Measurements from ENCODE around the gene ZNF117.
"Not testable (repeated sequence)": the region's sequence is repeated elsewhere in the genome, so short reads cannot be mapped to it uniquely, and the experiment has no call there.

ZNF117 gene

GRCh38 chr7:64938540-64938939 lies 52.3 kb downstream of the ZNF117 start:
- H4K20me1 ChIP-seq (ENCODE audit: insufficient read depth, low read length, poor library complexity, severe bottlenecking): no peaks in the 10 kb centered on the region
- H3K4me3 ChIP-seq (ENCODE audit: low read length, poor library complexity, severe bottlenecking): no peak overlapping the region
- no peaks in the 10 kb centered on the region for H3K36me3 ChIP-seq (ENCODE audit: insufficient read depth, low read length)
- no peaks in the 10 kb centered on the region for H3K27me3 ChIP-seq (ENCODE audit: insufficient read depth, low read length, poor library complexity, severe bottlenecking)
- no peak overlapping the region for H2AFZ ChIP-seq (ENCODE audit: low read length)
- no peaks in the 10 kb centered on the region for H3F3A ChIP-seq (ENCODE audit: low read depth)
- no peak for TF ChIP-seq EZH2phosphoT487 (IDR thresholded peaks at IDR 0.05; ENCODE audit: borderline replicate concordance)
- no peak for TF ChIP-seq CTCF (conservative IDR thresholded peaks at IDR 0.05; ENCODE audit: low read length)
- H3K4me2 ChIP-seq (ENCODE audit: low read depth, low read length, poor library complexity, severe bottlenecking): no peak overlapping the region
- H3K79me2 ChIP-seq (ENCODE audit: insufficient read depth, low read length): no peaks in the 10 kb centered on the region
- H3K9me3 ChIP-seq (ENCODE audit: insufficient read depth, low read depth, low read length): no peaks in the 10 kb centered on the region
- H3K9ac ChIP-seq (ENCODE audit: low read depth, low read length, poor library complexity, severe bottlenecking): no peak overlapping the region
- H3K9me2 ChIP-seq (replicated peaks; ENCODE audit: low read depth, low read length): no peaks in the 10 kb centered on the region
- H3K4me1 ChIP-seq (ENCODE audit: insufficient read depth, low read length, poor library complexity, severe bottlenecking): no peaks in the 10 kb centered on the region

GRCh38 chr7:64934478-64934877 lies 56.4 kb downstream of the ZNF117 start:
- Histone ChIP-seq H3K9me3 (ENCODE audit: insufficient read depth, low read depth, low read length) (0 out of 2 replicates have a peak, but pooled peaks cover 3% of the 10 kb centered on the region), H3K4me2 (ENCODE audit: low read depth, low read length, poor library complexity, severe bottlenecking) (no peak overlapping the region), H3K4me1 (ENCODE audit: insufficient read depth, low read length, poor library complexity, severe bottlenecking) (no peaks in the 10 kb centered on the region), H2AFZ (ENCODE audit: low read length) (no peak overlapping the region), H3K79me2 (ENCODE audit: insufficient read depth, low read length) (no peaks in the 10 kb centered on the region), H3F3A (ENCODE audit: low read depth) (no peaks in the 10 kb centered on the region), H4K20me1 (ENCODE audit: insufficient read depth, low read length, poor library complexity, severe bottlenecking) (no peaks in the 10 kb centered on the region), H3K4me3 (ENCODE audit: low read length, poor library complexity, severe bottlenecking) (no peak overlapping the region), H3K9ac (ENCODE audit: low read depth, low read length, poor library complexity, severe bottlenecking) (no peak overlapping the region), H3K9me2 (replicated peaks; ENCODE audit: low read depth, low read length) (no peaks in the 10 kb centered on the region), H3K36me3 (ENCODE audit: insufficient read depth, low read length) (no peaks in the 10 kb centered on the region; the same call in none of the 2 replicates), H3K27me3 (ENCODE audit: insufficient read depth, low read length, poor library complexity, severe bottlenecking) (no peaks in the 10 kb centered on the region)
- TF ChIP-seq EZH2phosphoT487 (IDR thresholded peaks at IDR 0.05; ENCODE audit: borderline replicate concordance): no peak
- no peak for TF ChIP-seq CTCF (conservative IDR thresholded peaks at IDR 0.05; ENCODE audit: low read length)

GRCh38 chr7:64928252-64929187 lies 62.3 kb downstream of the ZNF117 start:
- H3K27me3 ChIP-seq (ENCODE audit: insufficient read depth, low read length, poor library complexity, severe bottlenecking); H3K9me2 ChIP-seq (replicated peaks; ENCODE audit: low read depth, low read length); H2AFZ ChIP-seq (ENCODE audit: low read length); H3K9ac ChIP-seq (ENCODE audit: low read depth, low read length, poor library complexity, severe bottlenecking); H3K79me2 ChIP-seq (ENCODE audit: insufficient read depth, low read length); H4K20me1 ChIP-seq (ENCODE audit: insufficient read depth, low read length, poor library complexity, severe bottlenecking); H3K4me2 ChIP-seq (ENCODE audit: low read depth, low read length, poor library complexity, severe bottlenecking); H3F3A ChIP-seq (ENCODE audit: low read depth); H3K4me3 ChIP-seq (ENCODE audit: low read length, poor library complexity, severe bottlenecking); H3K4me1 ChIP-seq (ENCODE audit: insufficient read depth, low read length, poor library complexity, severe bottlenecking): not testable (repeated sequence)
- Histone ChIP-seq H3K36me3 (ENCODE audit: insufficient read depth, low read length) (peaks cover 56% of the 10 kb centered on the region), H3K9me3 (ENCODE audit: insufficient read depth, low read depth, low read length) (peaks cover 38% of the 10 kb centered on the region)
